ENCODE measurements around the gene PITX1.
"Not testable (repeated sequence)": the region's sequence is repeated elsewhere in the genome, so short reads cannot be mapped to it uniquely, and the experiment has no call there.

Gene PITX1

GRCh38 chr5:135008556-135008955, 25.5 kb downstream of the PITX1 start:
- DNase-seq: no peak

DNA sequence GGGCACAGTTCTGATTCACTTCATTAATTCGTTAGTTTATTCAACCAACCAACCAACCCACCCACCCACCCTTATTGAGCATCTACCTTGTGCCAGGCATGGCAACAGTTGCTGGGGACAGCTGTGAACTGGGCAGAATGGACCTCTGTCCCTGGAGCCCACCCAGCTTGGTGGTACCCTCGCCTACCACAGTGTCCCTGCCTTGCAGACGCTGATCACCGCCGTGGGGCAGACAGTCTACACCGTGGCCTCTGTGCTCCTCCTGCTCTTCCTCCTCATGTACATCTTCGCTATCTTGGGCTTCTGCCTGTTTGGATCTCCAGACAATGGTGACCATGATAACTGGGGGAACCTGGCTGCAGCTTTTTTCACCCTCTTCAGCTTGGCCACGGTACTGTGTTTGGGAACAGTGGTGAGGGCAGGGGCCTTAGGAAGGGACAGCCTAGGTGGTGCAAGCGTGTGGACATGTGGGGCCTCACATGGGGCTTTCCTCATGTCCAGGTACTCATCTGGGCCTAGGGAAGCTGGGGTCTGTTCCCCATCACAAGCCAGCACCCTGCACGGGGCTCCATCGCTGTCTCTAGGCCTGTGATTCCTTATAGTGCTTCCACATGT, 26.2 kb downstream of the PITX1 start:
- no peak for DNase-seq

DNA sequence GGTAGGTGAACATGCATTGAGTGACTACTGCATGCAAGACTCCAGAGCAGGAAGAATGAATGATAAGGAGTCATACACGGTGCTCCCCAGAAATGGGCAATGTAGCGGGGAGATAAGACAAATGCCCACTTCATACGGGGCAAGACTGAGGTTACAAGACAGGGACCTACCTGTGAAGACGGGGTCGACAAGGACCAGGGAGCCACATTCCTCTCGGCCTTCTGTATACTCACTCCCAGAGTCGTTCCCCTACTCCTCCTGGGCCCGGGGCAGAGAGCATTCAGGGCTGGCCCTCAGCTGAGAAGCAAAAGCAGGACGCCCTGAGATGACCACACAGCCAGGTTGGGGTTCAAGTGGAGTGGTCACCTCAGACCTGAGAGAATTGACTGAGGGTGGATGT, 26.7 kb downstream of the PITX1 start:
- no peak for DNase-seq

GRCh38 chr5:135005076-135005475, 29.0 kb downstream of the PITX1 start:
- no peak for DNase-seq

DNA sequence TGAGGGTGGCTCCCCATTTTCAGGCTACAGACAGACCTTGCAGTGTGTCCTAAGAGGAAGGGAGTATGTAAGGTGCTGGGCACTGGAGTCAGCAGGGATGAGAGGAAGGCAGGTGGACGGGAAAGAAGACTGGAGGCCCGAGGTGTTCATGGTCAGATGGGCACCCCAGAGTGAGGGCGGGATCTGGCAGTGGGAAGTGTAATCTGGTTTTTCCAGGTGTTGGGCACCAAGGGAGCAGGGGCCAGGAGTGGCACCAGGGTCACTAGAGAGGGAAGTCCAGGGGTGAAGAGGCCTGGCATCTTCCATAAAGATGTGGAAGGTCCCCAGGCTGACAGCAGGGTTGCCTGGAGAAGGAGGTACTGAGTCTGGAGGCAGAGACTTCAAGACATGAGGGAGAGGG, 29.7 kb downstream of the PITX1 start:
- DNase-seq: no peak

GRCh38 chr5:134998068-134998467, 36.0 kb downstream of the PITX1 start:
- DNase-seq: not testable (repeated sequence)

- DNase-seq: no peak
These were observed 37.0 kb downstream of the PITX1 start for GRCh38 chr5:134997015-134997414.

DNA sequence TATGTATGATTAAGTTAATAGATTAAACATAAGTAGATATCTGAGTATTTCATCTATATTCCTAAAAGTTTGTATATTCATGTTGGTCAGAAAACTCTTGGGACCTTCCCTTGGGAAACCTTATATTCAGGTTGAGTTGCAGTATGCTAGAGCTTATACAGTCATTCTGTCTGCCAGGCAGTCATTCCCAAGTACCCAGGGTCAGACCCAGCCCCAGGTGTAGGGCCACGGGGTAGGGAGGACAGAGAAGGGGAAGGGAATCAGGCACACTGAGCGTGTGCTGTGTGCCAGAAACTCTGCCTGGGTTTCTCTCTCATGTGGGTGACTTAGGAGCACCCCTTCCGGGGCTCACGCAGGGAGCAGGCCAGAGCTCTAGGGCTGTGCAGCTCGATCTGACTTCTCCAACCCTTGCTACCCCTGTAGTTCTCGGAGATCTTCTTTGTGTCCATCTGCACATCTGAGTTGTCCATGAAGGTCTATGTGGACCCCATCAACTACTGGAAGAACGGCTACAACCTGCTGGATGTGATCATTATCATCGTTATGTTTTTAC, 38.1 kb downstream of the PITX1 start:
- DNase-seq: no peak

DNA sequence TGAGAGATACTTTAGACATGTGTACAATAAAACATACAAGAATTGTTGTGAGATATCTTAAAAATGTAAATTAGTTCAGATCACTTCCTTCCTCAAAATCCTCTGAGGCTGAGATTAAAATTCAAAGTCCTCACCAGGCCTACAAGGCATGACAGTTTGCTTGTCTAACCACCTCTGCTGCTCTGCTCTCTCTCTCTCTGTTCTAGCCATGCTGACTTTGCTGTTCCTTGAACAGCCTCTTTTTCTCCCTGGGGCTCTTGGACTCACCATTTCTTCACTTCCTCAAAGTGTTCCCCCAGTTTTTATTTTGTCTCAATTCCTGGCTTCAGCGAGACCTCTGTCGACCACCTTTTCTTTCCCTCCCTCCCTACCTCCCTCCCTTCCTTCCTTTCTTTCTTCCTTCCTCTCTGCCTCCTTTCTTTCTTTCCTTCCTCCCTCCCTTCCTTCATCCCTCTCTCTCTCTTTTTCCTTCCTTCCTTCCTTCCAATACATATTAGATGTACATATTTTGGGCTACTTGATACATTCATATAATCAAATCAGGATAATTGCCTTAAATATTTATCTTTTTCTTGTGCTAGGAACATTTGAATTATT, 39.4 kb downstream of the PITX1 start:
- DNase-seq: no peak

DNA sequence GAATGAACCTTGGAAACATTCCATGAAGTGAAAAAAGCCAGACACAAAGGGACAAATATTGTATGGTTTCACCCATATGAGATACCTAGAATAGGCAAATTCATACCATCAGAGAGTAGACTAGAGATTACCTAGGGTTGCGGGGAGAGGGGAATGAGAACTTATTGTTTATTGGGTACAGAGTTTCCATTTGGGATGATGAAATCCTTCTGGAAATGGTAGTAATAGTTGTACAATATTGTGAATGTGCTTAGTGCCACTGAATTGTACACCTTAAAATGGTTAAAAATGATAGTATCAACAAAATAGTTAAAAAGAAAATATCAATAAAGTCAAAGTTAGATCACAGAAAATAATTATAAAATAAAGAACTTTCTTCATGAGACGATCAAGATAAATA, 40.9 kb downstream of the PITX1 start:
- DNase-seq: no peak

- DNase-seq: no peak
These were observed 41.9 kb downstream of the PITX1 start for GRCh38 chr5:134992148-134992547.

DNA sequence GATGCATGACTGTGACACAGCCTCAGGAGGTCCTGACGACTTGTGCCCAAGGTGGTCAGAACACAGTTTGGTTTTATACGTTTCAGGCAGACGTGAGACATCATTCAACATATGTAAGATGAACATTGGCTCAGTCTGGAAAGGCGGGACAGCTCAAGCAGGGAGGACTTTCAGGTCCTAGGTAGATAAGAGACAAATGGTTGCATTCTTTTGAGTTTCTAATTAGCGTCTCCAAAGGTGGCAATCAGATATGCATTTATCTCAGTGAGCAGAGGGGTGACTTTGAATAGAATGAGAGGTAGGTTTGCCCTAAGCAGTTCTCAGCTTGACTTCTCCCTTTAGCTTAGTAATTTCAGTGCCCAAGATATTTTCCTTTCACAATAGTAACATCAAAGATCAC, 43.8 kb downstream of the PITX1 start:
- DNase-seq: not testable (repeated sequence)

DNA sequence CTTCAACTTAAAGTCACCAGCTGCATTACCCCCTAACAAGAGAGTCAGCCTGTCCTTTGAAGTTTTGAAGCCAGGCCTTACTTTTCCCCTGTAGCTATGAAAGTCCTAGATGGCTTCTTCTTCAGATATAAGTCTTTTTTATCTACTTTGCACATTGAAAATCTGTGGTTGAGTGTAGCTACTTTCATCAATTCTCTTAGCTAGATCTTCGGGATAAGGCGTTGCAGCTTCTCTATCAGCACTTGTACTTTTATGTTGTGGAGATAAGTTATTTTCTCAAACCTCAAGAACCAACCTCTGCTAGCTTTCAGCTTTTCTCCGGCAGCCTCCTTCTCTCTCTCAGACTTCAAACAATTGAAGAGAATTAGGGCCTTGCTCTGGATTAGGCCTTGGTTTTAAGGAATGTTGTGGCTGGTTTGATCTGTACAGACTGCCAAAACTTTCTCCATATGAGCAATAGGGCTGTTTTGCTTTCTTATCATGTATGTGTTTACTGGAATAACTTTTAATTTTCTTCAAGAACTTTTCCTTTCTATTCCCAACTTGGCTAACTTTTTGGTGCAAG, 44.7 kb downstream of the PITX1 start:
- DNase-seq: no peak

- DNase-seq: no peak
These were observed 51.8 kb downstream of the PITX1 start for GRCh38 chr5:134982230-134982629.

GRCh38 chr5:134979416-134979815, 54.6 kb downstream of the PITX1 start:
- DNase-seq: no peak

All from activated T-cell treated with anti-CD3 and anti-CD28 coated beads, Interleukin-2, amount 50 U/mL, for 1 hour (primary cell).